Choroid plexus epithelial cell (primary cell): Measurements from ENCODE around the gene SMARCD1.
A peak's percentile ranks its signal among the peaks of the same experiment; 100 is the strongest.

Experiments
- DNase-seq: peaks from one replicate; pipeline ENCODE4 v3.0.0-alpha.2; 2010; ENCODE audit warnings: low read depth
- H3K4me3 ChIP-seq: 2 replicates; pipeline ENCODE4 v1.5.1; 2011; ENCODE audit warnings: low read depth, mild to moderate bottlenecking, control low read depth, low read length, moderate library complexity
- TF ChIP-seq, protein P1 (sequence below): conservative IDR thresholded peaks from 2 replicates; pipeline ENCODE4 v1.5.1; 2011; ENCODE audit warnings: low read depth, mild to moderate bottlenecking, control low read depth, inconsistent platforms, low read length, moderate library complexity

The SMARCD1 gene

GRCh38 chr12:50097952-50098351 lies 12.8 kb downstream of the SMARCD1 start:
- no peak for DNase-seq
- TF ChIP-seq, protein P1, sequence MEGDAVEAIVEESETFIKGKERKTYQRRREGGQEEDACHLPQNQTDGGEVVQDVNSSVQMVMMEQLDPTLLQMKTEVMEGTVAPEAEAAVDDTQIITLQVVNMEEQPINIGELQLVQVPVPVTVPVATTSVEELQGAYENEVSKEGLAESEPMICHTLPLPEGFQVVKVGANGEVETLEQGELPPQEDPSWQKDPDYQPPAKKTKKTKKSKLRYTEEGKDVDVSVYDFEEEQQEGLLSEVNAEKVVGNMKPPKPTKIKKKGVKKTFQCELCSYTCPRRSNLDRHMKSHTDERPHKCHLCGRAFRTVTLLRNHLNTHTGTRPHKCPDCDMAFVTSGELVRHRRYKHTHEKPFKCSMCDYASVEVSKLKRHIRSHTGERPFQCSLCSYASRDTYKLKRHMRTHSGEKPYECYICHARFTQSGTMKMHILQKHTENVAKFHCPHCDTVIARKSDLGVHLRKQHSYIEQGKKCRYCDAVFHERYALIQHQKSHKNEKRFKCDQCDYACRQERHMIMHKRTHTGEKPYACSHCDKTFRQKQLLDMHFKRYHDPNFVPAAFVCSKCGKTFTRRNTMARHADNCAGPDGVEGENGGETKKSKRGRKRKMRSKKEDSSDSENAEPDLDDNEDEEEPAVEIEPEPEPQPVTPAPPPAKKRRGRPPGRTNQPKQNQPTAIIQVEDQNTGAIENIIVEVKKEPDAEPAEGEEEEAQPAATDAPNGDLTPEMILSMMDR, result no peak
- no peak overlapping the region for H3K4me3 ChIP-seq

GRCh38 chr12:50099302-50100008 lies 14.3 kb downstream of the SMARCD1 start:
- H3K4me3 ChIP-seq, result no peak overlapping the region
- TF ChIP-seq, protein P1, result no peak
- peak; percentile 16 for DNase-seq

GRCh38 chr12:50100561-50100960 lies 15.4 kb downstream of the SMARCD1 start:
- no peak overlapping the region for H3K4me3 ChIP-seq
- DNase-seq, result no peak
- TF ChIP-seq, protein P1, result no peak

- H3K4me3 ChIP-seq, result no peak overlapping the region
- peak; percentile 78 for DNase-seq
- TF ChIP-seq, protein P1, result peak; percentile 72
These were observed 16.5 kb downstream of the SMARCD1 start for GRCh38 chr12:50101663-50102062.

DNA sequence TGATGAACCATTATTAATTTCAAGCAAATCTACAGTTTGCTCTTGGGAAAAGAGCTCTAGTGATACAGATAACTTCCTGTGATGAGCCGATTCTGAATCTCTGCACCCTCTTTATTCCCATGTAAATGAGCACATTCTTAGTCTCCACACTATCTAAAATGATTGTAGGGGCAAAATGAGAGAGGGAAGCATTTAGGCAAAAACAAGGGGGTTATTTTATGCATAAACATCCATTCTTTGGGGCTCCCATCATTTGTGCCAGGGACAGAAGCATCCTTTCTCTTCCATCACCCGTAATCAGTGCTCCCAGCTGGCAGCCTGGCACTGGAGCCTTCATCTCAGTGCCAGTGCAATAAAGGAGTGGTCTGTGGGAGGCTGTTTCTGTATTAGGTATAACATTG lies 17.0 kb downstream of the SMARCD1 start:
- H3K4me3 ChIP-seq, result no peak overlapping the region
- TF ChIP-seq, protein P1, result no peak

GRCh38 chr12:50102646-50103309 lies 17.6 kb downstream of the SMARCD1 start:
- TF ChIP-seq, protein P1, result no peak
- no peak overlapping the region for H3K4me3 ChIP-seq

More for the DNA sequence above, 17.0 kb downstream of the SMARCD1 start:
- DNase-seq, result no peak

More at GRCh38 chr12:50102646-50103309, 17.6 kb downstream of the SMARCD1 start:
- DNase-seq, result no peak
